HPDE6-E6E7 (cell line): Measurements from ENCODE around the gene CIDEB.

Experiments used
- DNase-seq: peaks from one replicate; pipeline ENCODE4 v3.0.0; 2011; ENCODE audit warnings: missing footprints; ENCODE audit errors: extremely low spot score

Gene CIDEB

GRCh38 chr14:24290746-24291145, 17.0 kb downstream of the CIDEB start:
- no peak for DNase-seq

GRCh38 chr14:24289649-24290280, 18.0 kb downstream of the CIDEB start:
- no peak for DNase-seq

DNA sequence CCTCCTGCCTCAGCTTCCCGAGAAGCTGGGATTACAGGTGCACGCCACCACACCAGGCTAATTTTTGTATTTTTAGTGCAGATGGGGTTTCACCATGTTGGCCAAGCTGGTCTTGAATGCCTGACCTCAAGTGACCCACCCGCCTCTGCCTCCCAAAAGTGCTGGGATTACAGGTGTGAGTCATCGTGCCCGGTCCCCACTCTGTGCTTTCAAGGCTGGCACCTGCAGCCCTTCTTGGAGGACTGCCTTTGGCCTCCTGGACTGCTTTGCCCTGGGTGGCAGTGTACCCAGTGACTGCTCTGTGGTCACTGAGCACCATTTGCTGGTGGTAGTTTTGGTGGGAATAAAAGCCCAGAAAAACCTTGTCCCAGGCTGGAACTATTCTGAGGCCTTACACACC, 20.8 kb downstream of the CIDEB start:
- DNase-seq, result no peak

GRCh38 chr14:24285351-24285750, 22.4 kb downstream of the CIDEB start:
- no peak for DNase-seq

DNA sequence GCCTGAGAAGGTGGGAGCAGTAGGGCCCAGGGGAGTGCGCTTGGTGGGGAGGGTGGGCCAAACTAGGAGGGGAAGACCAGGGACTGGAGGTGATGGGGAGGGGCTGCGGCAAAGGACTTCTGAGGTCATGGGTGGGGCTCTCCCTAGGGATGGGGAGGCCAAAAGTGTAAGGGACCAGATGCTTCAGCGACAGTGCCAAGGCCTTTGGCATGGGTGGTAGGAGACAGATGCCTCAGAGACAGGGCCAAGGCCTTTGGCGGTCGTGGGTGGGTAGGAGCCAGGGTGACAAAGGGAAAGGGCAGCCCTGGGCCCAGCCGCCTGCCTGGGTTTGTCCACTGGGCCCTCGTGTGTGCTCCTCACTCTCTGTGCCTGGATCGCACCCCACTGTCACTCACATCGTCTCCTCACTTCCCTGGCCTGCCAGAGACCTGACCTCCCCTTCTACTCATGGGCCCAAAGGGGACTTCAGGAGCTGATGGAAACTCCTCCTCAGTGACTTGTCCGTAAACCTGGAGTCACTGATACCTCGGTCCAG, 23.2 kb downstream of the CIDEB start:
- no peak for DNase-seq

GRCh38 chr14:24283796-24284460, 23.8 kb downstream of the CIDEB start:
- no peak for DNase-seq

DNA sequence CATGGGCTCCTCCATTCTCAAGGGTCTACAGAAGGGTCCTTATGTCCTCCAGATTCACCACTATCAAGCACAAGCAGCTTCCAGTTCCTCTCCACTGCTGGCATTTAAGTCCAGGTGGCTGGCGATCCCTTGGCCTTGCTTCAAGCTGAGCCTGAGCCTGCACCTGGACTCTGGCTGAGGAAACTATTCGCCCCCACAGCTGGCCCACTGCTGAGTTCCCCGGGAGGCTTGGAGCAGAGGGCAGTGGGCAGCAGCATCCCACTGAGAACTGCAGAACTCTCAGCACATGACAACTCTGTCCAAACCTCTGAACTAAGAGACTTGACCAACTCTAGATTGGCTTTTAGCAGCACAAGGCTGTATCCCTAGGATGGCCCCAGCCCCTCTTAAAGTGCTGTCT, 25.0 kb downstream of the CIDEB start:
- no peak for DNase-seq

DNA sequence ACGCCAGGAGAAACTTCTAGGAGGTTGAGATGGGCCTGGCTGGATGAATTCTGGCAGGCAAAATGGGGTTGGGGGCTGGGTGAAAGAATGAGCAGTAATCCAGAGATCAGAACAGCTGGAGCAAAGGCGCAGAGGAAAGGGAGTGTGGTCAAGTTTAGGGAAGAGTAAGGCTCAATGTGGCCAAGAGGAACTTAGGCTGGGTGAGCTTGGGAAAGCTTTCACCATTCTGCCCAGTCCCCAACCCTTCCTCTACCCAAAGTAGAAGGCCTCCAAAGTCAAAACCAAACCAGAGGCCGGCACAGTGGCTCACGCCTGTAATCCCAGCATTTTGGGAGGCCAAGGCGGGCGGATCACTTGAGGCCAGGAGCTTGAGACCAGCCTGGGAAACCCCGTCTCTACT, 26.1 kb downstream of the CIDEB start:
- no peak for DNase-seq

- DNase-seq, result no peak
Observed at GRCh38 chr14:24280797-24281460, 26.8 kb downstream of the CIDEB start.

DNA sequence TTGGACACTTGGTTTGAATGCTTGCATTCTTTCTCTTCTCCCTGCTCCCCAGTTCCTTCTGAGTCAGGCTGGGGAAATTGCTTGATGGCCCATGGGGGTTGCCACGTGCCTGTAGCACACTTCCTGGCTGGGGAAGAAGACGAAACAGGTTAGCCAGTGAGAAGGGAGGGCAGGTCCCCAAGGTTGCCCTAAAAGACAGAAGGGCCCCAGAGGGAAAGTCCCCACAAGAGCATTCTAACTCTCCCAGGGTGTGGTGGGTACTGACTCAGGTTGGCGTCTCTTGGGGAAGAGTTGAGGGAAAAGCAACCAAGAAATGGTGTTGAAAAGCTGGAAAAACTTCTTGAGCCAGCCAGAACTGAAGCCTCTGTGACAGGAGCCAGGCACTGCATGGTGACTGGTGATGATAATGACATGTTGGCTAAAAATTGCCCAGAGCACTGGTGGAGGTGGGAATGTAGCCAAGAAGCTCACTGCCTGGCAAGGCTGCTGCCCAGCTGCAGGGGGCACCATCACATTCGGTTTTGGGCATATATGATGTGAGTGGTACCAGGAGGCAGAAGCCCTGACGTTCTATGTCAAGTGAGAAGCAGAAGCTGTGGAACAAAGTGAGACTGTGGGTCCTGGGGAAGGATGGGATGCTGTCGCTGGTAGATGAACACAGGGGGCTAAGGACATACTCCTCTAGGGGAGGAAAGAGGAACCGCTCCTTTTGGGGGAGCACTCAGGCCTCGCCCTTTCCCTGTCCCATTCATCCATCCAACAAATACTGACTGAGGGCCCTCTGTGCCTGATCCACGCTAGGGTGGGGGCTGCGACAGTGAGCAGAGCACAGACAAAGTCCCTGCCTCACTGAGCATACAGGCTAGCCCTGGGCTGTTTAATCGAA, 28.2 kb downstream of the CIDEB start:
- DNase-seq, result peak; percentile 35

GRCh38 chr14:24278424-24278823, 29.4 kb downstream of the CIDEB start:
- DNase-seq, result no peak

- DNase-seq, result no peak
Observed at GRCh38 chr14:24277606-24278321, 30.0 kb downstream of the CIDEB start.

- DNase-seq, result no peak
Observed at GRCh38 chr14:24277071-24277470, 30.7 kb downstream of the CIDEB start.

DNA sequence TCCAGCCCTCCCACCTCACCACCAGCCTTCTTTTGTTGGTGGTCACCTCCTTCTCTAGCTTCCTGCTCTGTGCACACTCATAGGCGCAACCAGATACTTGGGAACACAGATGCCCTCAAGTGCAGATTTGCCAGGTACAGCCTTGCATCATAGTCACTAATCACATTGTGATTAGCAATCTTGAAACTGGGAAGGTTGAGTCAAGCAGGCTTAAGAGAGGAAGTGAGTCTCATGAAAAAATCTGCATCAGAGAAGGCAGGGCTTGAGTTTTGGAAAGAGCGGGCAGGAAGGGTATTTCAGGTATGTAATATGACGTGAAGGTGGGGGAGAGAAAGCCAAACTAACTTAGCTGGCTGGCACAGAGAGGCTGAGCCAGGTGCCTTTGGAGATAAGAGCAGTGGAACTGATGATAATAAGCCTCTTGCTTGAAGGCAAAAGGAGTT, 33.7 kb downstream of the CIDEB start:
- DNase-seq, result peak; percentile 83

- no peak for DNase-seq
Observed at GRCh38 chr14:24273422-24273998, 34.3 kb downstream of the CIDEB start.

DNA sequence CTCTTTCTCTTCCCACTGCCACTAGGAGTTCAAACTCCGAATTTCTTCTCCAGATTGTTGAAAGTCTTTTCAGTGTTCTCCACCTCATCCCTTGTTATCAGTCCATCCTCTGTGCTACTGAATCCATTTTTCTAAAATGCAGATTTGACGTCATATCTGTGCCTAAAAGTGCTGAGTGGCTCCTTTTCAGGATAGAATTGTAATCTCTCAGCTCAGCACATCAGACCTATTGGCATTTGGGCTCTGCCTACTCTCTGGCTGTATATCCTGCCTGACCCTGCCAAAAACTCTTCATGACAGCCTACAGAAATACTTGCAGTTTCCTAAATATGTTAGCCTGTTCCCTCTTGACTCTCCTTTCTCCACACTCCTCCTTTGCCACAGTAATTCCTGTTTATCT, 35.3 kb downstream of the CIDEB start:
- DNase-seq, result no peak

- no peak for DNase-seq
Observed at GRCh38 chr14:24271834-24272263, 35.9 kb downstream of the CIDEB start.

DNA sequence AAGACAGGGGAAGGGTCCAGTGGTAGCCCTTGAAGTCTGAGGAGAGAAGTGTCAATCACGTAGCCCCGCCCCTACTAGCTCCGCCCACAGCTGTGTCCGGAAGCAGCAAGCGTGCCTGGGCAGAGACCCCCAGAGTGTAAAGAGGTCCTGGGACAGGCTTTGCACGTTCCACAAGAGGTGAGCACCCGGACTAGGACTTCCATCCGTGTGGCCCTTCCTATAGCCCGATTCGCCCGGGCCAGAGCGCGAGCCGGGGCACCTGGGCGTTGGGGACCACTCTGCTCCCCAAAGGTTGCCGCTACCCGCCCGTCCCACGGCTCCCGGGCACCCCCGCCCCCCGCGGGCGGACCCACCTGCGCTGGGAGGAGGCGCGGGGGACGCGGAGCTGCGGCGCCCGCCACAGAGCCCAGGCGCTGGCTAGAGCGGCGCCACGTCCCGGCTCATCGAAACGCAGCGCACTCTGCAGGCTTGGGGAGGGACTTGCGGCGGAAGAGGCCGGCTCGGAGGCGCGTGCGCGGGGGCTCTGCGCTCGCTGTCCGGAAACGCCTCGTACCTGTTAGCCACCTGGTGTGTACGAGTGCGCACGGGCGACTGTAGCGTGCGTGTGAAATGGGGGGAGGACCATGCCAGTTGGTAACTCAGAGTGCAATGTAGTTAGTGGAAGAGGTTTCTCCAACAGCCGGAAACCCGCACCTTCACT, 36.5 kb downstream of the CIDEB start, which contains the start of gene RABGGTA:
RABGGTA (minus strand) TSS at position 464 of the 700 bp plus-strand sequence. CDS start 482 bp downstream, outside the sequence.
- peak; percentile 93 for DNase-seq

- no peak for DNase-seq
Observed at GRCh38 chr14:24270537-24271133, 37.1 kb downstream of the CIDEB start.
